Nephron progenitor cell (in vitro differentiated cells): ENCODE measurements around the gene CEP250.

Experiments used
- DNase-seq: peaks from one replicate; pipeline ENCODE4 v3.0.0; 2021
- H3K27ac Mint-ChIP-seq: 2 replicates; pipeline ENCODE4 v1.8.0; 2021; ENCODE audit warnings: mild to moderate bottlenecking, moderate library complexity, mixed read lengths
- H3K27me3 Mint-ChIP-seq: 2 replicates; pipeline ENCODE4 v1.8.0; 2021; ENCODE audit warnings: mild to moderate bottlenecking, low read depth, mixed read lengths; ENCODE audit not compliant: poor library complexity
- H3K36me3 Mint-ChIP-seq: 2 replicates; pipeline ENCODE4 v1.8.0; 2021; ENCODE audit warnings: low read depth, mixed read lengths
- H3K4me1 Mint-ChIP-seq: 2 replicates; pipeline ENCODE4 v1.8.0; 2021; ENCODE audit warnings: mixed read lengths
- H3K4me3 Mint-ChIP-seq: 2 replicates; pipeline ENCODE4 v1.8.0; 2021; ENCODE audit warnings: mild to moderate bottlenecking, moderate library complexity, mixed read lengths
- H3K9me3 Mint-ChIP-seq: 2 replicates; pipeline ENCODE4 v1.8.0; 2021; ENCODE audit warnings: mild to moderate bottlenecking, moderate library complexity, mixed read lengths
- TF ChIP-seq, protein P1 (sequence below): fragments of 200-600 bp; sonication (generic); IDR thresholded peaks from 2 replicates; pipeline ENCODE4 v1.5.0; 2021; ENCODE audit warnings: antibody characterized with exemption

The CEP250 gene

DNA sequence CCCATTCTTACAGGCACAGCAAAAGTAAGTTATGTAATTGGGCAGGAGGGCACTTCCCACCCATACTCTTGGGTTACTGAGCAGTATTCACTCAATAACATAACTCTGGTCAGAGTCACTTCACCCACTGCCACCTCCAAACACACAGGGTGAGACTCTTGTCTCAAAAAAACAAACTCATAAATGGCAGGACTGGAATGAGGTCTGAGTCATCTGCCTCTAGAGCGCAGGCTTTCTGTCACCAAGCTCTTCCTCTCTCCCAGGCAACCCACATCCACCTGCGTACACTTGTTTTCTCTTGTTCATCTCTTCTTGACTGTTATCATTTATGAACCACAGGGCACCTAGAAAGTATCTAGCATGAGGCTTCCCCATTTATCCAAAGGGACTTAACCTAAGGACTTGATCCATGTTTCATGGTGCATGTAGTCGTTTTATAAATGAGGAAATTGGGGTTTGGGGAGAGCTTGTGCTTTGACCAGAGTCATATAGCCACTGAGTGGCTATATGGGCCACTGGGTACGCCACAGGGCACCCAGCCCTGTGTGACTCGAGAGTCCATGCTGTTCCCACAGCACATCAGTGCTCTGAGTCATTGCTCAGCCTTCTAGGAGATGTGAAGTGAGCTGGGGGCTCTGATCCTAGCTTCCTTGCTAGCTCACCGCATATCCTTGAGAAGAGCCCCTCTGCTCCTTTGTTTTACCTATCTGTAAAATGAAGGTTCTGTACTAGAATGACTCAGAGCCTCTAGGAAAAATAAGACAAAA, 51.7 kb downstream of the CEP250 start:
- no peaks in the 10 kb centered on the region for H3K9me3 Mint-ChIP-seq
- peaks cover 60% of the 10 kb centered on the region for H3K36me3 Mint-ChIP-seq
- TF ChIP-seq, protein P1, sequence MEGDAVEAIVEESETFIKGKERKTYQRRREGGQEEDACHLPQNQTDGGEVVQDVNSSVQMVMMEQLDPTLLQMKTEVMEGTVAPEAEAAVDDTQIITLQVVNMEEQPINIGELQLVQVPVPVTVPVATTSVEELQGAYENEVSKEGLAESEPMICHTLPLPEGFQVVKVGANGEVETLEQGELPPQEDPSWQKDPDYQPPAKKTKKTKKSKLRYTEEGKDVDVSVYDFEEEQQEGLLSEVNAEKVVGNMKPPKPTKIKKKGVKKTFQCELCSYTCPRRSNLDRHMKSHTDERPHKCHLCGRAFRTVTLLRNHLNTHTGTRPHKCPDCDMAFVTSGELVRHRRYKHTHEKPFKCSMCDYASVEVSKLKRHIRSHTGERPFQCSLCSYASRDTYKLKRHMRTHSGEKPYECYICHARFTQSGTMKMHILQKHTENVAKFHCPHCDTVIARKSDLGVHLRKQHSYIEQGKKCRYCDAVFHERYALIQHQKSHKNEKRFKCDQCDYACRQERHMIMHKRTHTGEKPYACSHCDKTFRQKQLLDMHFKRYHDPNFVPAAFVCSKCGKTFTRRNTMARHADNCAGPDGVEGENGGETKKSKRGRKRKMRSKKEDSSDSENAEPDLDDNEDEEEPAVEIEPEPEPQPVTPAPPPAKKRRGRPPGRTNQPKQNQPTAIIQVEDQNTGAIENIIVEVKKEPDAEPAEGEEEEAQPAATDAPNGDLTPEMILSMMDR, result no peak

DNA sequence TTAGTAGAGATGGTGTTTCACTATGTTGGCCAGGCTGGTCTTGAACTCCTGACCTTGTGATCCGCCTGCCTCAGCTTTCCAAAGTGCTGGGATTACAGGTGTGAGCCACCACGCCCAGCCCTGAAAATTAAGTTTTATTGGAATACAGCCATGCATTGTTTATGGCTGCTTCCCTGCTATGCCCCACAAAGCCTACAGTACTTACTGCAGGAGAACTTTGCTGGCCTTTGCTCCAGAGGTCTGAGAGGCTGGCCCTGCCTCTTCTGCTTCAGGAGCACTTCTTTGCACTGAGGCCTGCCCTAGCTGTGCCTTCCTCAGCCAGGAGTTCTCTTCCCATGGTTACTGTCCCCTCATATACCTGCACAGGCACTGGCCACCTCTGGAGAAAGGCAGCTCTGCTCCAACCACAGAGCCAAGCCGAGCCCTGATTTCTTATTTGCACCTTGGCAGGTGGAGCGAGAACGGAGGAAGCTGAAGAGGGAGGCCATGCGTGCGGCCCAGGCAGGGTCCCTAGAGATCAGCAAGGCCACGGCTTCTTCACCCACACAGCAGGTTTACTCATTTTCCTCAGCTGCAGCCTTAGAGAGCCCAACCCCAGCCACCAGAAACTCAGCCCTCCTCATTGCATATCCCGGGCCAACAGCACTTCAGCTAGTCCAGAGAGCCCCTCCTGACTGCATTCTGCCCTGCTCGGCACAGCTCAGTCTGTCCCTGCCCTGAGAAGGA, 53.3 kb downstream of the CEP250 start:
- Mint-ChIP-seq H3K27ac (no peak overlapping the region), H3K4me3 (no peak overlapping the region), H3K9me3 (no peaks in the 10 kb centered on the region), H3K4me1 (peaks cover 7% of the 10 kb centered on the region), H3K36me3 (peaks cover 48% of the 10 kb centered on the region), H3K27me3 (no peaks in the 10 kb centered on the region)
- TF ChIP-seq, protein P1, result no peak
- DNase-seq, result no peak

More for the DNA sequence above, 51.7 kb downstream of the CEP250 start:
- Mint-ChIP-seq H3K4me3 (no peak overlapping the region), H3K4me1 (peaks cover 7% of the 10 kb centered on the region), H3K27me3 (no peaks in the 10 kb centered on the region), H3K27ac (no peak overlapping the region)
- DNase-seq, result no peak

DNA sequence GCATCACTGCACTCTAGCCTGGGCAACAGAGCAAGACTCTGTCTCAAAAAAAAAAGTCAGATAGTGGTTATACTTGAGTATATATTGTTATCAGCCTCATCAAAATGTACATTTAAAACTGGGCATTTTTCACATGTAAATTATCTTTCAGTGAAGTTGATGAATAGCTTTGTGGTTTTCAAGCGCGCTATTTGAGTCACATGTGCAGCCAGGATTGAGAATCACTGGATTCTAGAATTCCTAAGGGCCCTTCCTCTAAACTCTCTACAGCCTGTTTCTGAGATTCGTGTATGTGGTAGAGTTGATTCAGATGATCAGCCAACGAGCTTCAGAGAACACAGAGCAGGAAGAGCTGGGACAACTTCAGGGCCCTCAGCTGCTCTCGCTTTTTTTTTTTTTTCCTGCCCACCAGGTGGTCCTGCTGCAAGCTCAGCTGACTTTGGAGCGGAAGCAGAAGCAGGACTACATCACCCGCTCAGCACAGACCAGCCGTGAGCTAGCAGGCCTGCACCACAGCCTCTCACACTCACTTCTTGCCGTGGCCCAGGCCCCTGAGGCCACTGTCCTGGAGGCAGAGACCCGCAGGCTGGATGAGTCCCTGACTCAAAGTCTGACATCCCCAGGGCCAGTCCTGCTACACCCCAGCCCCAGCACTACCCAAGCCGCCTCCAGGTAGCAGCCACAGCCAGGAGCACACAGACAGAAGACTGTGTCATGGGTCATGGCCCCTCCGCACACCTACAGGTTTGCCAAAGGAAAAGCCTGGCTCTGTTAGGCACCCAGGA, 55.7 kb downstream of the CEP250 start:
- Mint-ChIP-seq H3K27me3 (no peaks in the 10 kb centered on the region), H3K4me1 (no peaks in the 10 kb centered on the region), H3K36me3 (peaks cover 27% of the 10 kb centered on the region), H3K4me3 (no peak overlapping the region), H3K27ac (no peak overlapping the region), H3K9me3 (no peaks in the 10 kb centered on the region)
- TF ChIP-seq, protein P1, result no peak
- DNase-seq, result no peak

DNA sequence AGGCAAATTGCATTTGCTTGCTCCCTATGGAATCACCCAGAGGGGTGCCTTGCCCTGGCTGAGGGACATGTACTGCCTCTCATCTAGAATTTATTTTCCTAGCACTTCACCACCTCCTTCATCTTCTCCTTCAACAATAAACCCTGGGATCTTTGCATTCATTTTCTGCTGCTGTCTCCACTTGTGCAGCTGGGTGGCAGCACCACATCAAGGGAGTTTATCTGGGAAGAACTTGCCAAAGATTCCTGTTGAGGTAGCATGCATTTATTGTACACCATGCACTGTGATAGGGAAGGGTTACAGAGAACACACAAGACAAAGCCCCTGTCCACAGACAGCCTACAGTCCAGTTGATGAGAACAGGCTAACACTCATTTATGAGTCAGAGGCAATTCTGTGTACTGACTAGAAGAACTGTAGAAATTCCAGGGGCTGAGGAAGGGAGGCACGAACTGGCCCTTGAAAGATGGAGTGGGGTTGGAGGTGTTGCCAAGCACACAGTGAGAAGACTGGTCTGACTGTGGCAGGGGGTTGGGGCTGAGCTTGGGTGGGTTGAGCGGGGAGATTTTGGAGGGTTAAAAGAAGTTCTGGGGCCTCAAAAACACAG, 56.5 kb downstream of the CEP250 start:
- Mint-ChIP-seq H3K36me3 (peaks cover 24% of the 10 kb centered on the region), H3K9me3 (no peaks in the 10 kb centered on the region), H3K27me3 (no peaks in the 10 kb centered on the region), H3K4me1 (no peaks in the 10 kb centered on the region), H3K4me3 (no peak overlapping the region), H3K27ac (peak overlapping the region; percentile 2)
- no peak for DNase-seq
- TF ChIP-seq, protein P1, result peak; percentile 34

DNA sequence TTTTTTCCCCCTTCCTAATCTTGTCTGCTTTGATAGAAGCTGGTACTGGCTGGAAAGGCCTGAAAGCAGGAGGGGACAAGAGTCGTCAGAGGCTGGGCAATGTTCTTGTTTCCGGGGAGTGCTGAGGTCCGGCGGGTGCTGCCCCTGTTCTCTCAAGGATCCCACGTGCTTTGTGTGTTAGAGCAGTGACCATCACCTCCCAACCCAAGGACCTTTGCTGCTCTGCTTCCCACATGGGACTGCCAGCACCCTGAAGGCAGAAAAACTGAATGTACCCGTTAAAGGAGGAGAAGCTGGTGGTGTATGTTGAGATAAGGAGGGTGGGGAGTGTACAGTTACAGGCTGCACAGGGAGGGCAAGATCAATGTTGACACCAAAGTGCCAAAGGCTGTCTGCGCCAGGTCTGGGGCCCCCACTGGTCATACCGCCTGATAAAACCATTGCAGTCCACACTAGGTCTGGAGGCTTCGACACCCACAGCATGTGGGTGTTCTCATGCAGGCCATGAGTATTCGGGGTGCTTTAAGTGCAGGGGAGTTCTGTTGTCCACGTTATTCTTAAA, 59.1 kb downstream of the CEP250 start:
- no peaks in the 10 kb centered on the region for H3K4me1 Mint-ChIP-seq
- no peak overlapping the region for H3K4me3 Mint-ChIP-seq
- H3K27me3 Mint-ChIP-seq, result no peaks in the 10 kb centered on the region
- H3K27ac Mint-ChIP-seq, result peak overlapping the region; percentile 77
- H3K9me3 Mint-ChIP-seq, result no peaks in the 10 kb centered on the region
- DNase-seq, result no peak
- peaks cover 15% of the 10 kb centered on the region for H3K36me3 Mint-ChIP-seq
- TF ChIP-seq, protein P1, result no peak
